Mesenteric fat pad (tissue), 1 donor: ENCODE results near the gene MSANTD3. TPM values are rescaled to one million over a fixed set of nuclear protein-coding genes. Genes with fewer than 3 reads are reported as not detected.

Source experiments
- DNase-seq: peaks from one replicate; pipeline ENCODE4 v3.0.0-alpha.2; 2020; ENCODE audit warnings: low spot score
- total RNA-seq: library from RNA; stranded (reverse); fragmentation: NEBNext Ultra II Directional; extraction: Animal tissue kit (Norgen Biotek cat#: 25700); gene quantifications from one replicate; pipeline ENCODE4 v1.2.1, GENCODE V29; 2021
- donor health status: DM: yes; HTN: yes; CAD: no.

Gene MSANTD3
- total RNA-seq, 1 donor from 2014 or later = 22.7 TPM

GRCh38 chr9:100465274-100465673 is 38.3 kb downstream of the MSANTD3 start:
- no peak for DNase-seq

- DNase-seq = no peak
Measured at GRCh38 chr9:100465761-100466160, 38.8 kb downstream of the MSANTD3 start.

- no peak for DNase-seq
Measured at GRCh38 chr9:100466171-100466828, 39.4 kb downstream of the MSANTD3 start.

GRCh38 chr9:100466829-100467221 is 39.9 kb downstream of the MSANTD3 start:
- no peak for DNase-seq

GRCh38 chr9:100468041-100468440 is 41.1 kb downstream of the MSANTD3 start:
- no peak for DNase-seq

GRCh38 chr9:100472268-100472667 is 45.3 kb downstream of the MSANTD3 start:
- no peak for DNase-seq

GRCh38 chr9:100472788-100473275 is 45.9 kb downstream of the MSANTD3 start, which contains the start of gene TMEFF1:
TMEFF1 (plus strand) TSS chr9:100473149; CDS start chr9:100473545, 396 bp downstream.
- no peak for DNase-seq

GRCh38 chr9:100473276-100474081 is 46.5 kb downstream of the MSANTD3 start:
- no peak for DNase-seq

- no peak for DNase-seq
Measured at GRCh38 chr9:100474082-100474923, 47.4 kb downstream of the MSANTD3 start.

GRCh38 chr9:100474924-100475276 is 48.0 kb downstream of the MSANTD3 start:
- no peak for DNase-seq

GRCh38 chr9:100477241-100477640 is 50.3 kb downstream of the MSANTD3 start:
- DNase-seq = no peak

- DNase-seq = no peak
Measured at GRCh38 chr9:100478192-100478591, 51.2 kb downstream of the MSANTD3 start.

GRCh38 chr9:100479820-100480219 is 52.9 kb downstream of the MSANTD3 start:
- DNase-seq = no peak

- no peak for DNase-seq
Measured at GRCh38 chr9:100485196-100485595, 58.3 kb downstream of the MSANTD3 start.

- no peak for DNase-seq
Measured at GRCh38 chr9:100486479-100487176, 59.7 kb downstream of the MSANTD3 start.

- no peak for DNase-seq
Measured at GRCh38 chr9:100488177-100488576, 61.2 kb downstream of the MSANTD3 start.

GRCh38 chr9:100489836-100490235 is 62.9 kb downstream of the MSANTD3 start:
- DNase-seq = no peak

- DNase-seq = no peak
Measured at GRCh38 chr9:100492952-100493351, 66.0 kb downstream of the MSANTD3 start.

- no peak for DNase-seq
Measured at GRCh38 chr9:100498592-100498991, 71.6 kb downstream of the MSANTD3 start.

- no peak for DNase-seq
Measured at GRCh38 chr9:100499460-100499859, 72.5 kb downstream of the MSANTD3 start.

- DNase-seq = no peak
Measured at GRCh38 chr9:100499866-100500265, 72.9 kb downstream of the MSANTD3 start.
